Measurements from ENCODE around the gene MRPL1. TPM values are rescaled to one million over a fixed set of nuclear protein-coding genes. Genes with fewer than 3 reads are reported as not detected.

MRPL1 gene
- total RNA-seq = 10 to 100 TPM; 29.2 to 52.0 (median 31.5) TPM

DNA sequence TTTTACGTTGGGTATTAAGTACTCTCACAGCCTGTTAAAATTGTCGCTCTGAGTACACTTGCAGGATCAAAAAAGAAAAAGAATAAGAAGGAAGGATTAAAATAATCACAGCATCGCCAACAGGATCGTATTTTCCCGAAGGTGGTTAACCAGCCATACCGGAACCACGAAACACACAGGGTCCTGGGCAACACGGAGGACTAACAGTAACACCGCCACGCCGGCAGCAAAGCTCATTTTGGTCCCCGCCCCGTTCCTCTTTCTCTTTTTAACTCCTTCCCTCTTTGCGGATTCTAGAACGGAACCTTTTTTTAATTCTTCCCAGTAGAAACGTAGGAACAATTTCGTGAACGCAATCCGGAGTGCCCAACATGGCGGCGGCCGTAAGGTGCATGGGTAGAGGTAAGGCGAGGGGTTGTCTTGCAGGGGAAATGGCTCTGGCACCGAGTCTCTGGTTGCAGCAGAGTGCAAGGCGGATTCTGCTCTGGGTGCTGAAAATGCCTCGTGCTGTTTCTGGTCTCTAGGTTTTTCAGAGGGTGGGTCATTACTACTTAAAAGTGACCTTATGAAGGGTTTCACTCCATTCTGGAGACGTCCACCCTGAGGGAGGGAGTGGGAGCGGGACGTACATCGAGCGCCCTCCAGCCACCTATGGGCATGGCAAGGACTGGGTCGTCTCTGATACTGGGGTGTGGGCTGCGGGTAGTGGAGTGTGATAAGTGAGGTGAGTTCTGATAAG, at the start of gene MRPL1:
TSS of gene MRPL1 (plus strand) at position 353 of the 739 bp plus-strand sequence. CDS start at position 372, 19 bp downstream.
- in situ Hi-C loops (cut with MboI; ENCODE audit: low sequenced_read_pairs in 4 of 4) = no loop called here
- H3K27me3 ChIP-seq = no peaks in the 10 kb centered on the region
- no peaks in the 10 kb centered on the region for H3K36me3 ChIP-seq
- H3K4me1 ChIP-seq = peaks cover 11 to 12% of the 10 kb centered on the region in 2 donors
- peak; percentile 96 to 97 for ATAC-seq
- H3K9me3 ChIP-seq = no peaks in the 10 kb centered on the region
- H3K27ac ChIP-seq = peak within 1 kb of the TSS; percentile 82 to 94 (median 88)
- peak; percentile 85 to 89 for DNase-seq
- peak within 1 kb of the TSS; percentile 59 to 86 (median 76) for H3K4me3 ChIP-seq
- TF ChIP-seq CTCF (IDR thresholded peaks at IDR 0.05 in 4 of 5, conservative IDR thresholded peaks at IDR 0.05 in 1 of 5) (peak in 2 of 5 experiments; percentile 4 to 38), POLR2A (IDR thresholded peaks at IDR 0.05) (peak; percentile 17 to 65)
- intact Hi-C loops (cut with DNase I; ENCODE audit: low total_unique reads) = loop anchor here (1.0 to 10.0 kb wide), 3 partner anchors 42 to 788 kb away; partner anchors contain the start of gene CCNI

- ATAC-seq (no peak), DNase-seq (no peak)
- Histone ChIP-seq H3K4me1 (peaks cover 47 to 48% of the 10 kb centered on the region in 2 donors), H3K4me3 (no peak overlapping the region), H3K27ac (peak overlapping the region; percentile 91 to 100 (median 98)), H3K27me3 (no peaks in the 10 kb centered on the region), H3K9me3 (no peaks in the 10 kb centered on the region), H3K36me3 (no peaks in the 10 kb centered on the region)
- no peak for TF ChIP-seq POLR2A (IDR thresholded peaks at IDR 0.05)
- TF ChIP-seq CTCF (IDR thresholded peaks at IDR 0.05 in 4 of 5, conservative IDR thresholded peaks at IDR 0.05 in 1 of 5) = no peak
- intact Hi-C loops (cut with DNase I; ENCODE audit: low total_unique reads) (loop anchor here (2.0 to 5.0 kb wide), 2 partner anchors 19 to 242 kb away; partner anchors contain the start of gene FRAS1), in situ Hi-C loops (cut with MboI; ENCODE audit: low sequenced_read_pairs in 4 of 4) (no loop called here)
These were observed 47.0 kb upstream of the MRPL1 start for GRCh38 chr4:77815636-77816035.

DNA sequence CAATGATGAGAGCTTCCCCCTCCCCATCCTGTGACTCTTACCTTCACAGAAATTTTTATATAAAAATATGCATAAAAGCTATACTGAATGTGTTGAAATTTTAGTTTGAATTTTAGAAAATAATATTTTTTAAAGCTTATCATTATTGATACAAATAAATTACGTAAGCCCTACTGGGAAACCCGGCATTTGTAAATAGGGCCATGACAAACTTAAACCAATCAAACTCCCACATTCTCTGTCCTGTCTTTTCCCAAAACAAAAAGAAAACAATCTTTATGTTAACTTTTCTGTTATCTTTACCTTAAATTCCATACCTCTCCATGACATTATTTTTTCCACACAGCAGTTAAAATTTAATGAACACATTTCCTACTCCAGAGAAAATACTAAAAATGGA, 46.1 kb upstream of the MRPL1 start:
- Histone ChIP-seq H3K4me3 (no peak overlapping the region), H3K27me3 (no peaks in the 10 kb centered on the region), H3K27ac (peak overlapping the region; percentile 91 to 100 (median 98)), H3K4me1 (peaks cover 51 to 57% of the 10 kb centered on the region in 2 donors), H3K9me3 (no peaks in the 10 kb centered on the region), H3K36me3 (no peaks in the 10 kb centered on the region)
- DNase-seq = no peak
- intact Hi-C loops (cut with DNase I; ENCODE audit: low total_unique reads) = loop anchor here (2.0 to 5.0 kb wide), 2 partner anchors 20 to 241 kb away; partner anchors contain the start of gene FRAS1
- in situ Hi-C loops (cut with MboI; ENCODE audit: low sequenced_read_pairs in 4 of 4) = no loop called here
- no peak for ATAC-seq
- no peak for TF ChIP-seq POLR2A (IDR thresholded peaks at IDR 0.05)
- no peak for TF ChIP-seq CTCF (IDR thresholded peaks at IDR 0.05 in 4 of 5, conservative IDR thresholded peaks at IDR 0.05 in 1 of 5)

- in situ Hi-C loops (cut with MboI; ENCODE audit: low sequenced_read_pairs in 4 of 4) (no loop called here), intact Hi-C loops (cut with DNase I; ENCODE audit: low total_unique reads) (loop anchor here (2.0 to 5.0 kb wide), 3 partner anchors 21 to 240 kb away; partner anchors contain the start of gene FRAS1)
- DNase-seq = no peak
- Histone ChIP-seq H3K36me3 (no peaks in the 10 kb centered on the region), H3K9me3 (no peaks in the 10 kb centered on the region), H3K27ac (peak overlapping the region; percentile 91 to 100 (median 98)), H3K4me3 (peak overlapping the region; percentile 75 to 97 (median 92)), H3K27me3 (no peaks in the 10 kb centered on the region), H3K4me1 (peaks cover 58 to 60% of the 10 kb centered on the region in 2 donors)
- TF ChIP-seq CTCF (IDR thresholded peaks at IDR 0.05 in 4 of 5, conservative IDR thresholded peaks at IDR 0.05 in 1 of 5) (no peak), POLR2A (IDR thresholded peaks at IDR 0.05) (no peak)
- ATAC-seq = no peak
These were observed 45.1 kb upstream of the MRPL1 start for GRCh38 chr4:77817304-77818072.
